GM12801 (cell line): ENCODE results near the gene P3H3.

Experiments
- TF ChIP-seq, protein P1 (sequence below): IDR thresholded peaks from one replicate; pipeline ENCODE4 v1.5.1; 2011; ENCODE audit warnings: control low read depth; ENCODE audit not compliant: insufficient read length; ENCODE audit errors: extremely low read depth

Gene P3H3

DNA sequence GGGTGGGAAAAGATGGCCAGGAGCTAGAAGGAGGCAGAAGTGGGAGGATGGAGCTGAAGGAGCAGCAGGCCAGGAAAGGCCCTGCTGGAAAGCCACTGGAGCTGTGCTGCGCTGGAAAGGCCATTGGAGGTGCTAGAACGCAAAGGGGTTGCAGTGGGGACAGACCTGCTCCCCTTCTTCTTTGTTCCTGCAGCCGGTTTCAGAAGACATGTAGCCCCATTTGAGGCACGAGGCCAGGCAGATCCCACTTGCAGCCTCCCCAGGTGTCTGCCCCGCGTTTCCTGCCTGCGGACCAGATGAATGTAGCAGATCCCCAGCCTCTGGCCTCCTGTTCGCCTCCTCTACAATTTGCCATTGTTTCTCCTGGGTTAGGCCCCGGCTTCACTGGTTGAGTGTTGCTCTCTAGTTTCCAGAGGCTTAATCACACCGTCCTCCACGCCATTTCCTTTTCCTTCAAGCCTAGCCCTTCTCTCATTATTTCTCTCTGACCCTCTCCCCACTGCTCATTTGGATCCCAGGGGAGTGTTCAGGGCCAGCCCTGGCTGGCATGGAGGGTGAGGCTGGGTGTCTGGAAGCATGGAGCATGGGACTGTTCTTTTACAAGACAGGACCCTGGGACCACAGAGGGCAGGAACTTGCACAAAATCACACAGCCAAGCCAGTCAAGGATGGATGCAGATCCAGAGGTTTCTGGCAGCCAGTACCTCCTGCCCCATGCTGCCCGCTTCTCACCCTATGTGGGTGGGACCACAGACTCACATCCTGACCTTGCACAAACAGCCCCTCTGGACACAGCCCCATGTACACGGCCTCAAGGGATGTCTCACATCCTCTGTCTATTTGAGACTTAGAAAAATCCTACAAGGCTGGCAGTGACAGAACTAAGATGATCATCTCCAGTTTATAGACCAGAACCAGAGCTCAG, 8.8 kb upstream of the P3H3 start:
- TF ChIP-seq, protein P1, sequence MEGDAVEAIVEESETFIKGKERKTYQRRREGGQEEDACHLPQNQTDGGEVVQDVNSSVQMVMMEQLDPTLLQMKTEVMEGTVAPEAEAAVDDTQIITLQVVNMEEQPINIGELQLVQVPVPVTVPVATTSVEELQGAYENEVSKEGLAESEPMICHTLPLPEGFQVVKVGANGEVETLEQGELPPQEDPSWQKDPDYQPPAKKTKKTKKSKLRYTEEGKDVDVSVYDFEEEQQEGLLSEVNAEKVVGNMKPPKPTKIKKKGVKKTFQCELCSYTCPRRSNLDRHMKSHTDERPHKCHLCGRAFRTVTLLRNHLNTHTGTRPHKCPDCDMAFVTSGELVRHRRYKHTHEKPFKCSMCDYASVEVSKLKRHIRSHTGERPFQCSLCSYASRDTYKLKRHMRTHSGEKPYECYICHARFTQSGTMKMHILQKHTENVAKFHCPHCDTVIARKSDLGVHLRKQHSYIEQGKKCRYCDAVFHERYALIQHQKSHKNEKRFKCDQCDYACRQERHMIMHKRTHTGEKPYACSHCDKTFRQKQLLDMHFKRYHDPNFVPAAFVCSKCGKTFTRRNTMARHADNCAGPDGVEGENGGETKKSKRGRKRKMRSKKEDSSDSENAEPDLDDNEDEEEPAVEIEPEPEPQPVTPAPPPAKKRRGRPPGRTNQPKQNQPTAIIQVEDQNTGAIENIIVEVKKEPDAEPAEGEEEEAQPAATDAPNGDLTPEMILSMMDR: no peak

DNA sequence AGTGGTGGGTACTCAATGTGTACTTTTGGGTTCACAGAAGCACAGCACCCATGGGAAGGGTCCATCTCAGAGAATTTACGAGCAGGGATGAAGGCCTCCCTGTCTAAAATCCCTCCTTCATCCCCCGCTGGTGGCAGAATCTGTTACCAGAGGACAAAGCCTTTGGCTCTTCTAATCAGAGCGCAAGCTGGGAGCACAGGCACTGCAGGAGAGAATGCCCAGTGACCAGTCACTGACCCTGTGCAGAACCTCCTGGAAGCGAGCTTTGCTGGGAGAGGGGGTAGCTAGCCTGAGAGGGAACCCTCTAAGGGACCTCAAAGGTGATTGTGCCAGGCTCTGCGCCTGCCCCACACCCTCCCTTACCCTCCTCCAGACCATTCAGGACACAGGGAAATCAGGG, 8.0 kb upstream of the P3H3 start:
- TF ChIP-seq, protein P1: no peak

DNA sequence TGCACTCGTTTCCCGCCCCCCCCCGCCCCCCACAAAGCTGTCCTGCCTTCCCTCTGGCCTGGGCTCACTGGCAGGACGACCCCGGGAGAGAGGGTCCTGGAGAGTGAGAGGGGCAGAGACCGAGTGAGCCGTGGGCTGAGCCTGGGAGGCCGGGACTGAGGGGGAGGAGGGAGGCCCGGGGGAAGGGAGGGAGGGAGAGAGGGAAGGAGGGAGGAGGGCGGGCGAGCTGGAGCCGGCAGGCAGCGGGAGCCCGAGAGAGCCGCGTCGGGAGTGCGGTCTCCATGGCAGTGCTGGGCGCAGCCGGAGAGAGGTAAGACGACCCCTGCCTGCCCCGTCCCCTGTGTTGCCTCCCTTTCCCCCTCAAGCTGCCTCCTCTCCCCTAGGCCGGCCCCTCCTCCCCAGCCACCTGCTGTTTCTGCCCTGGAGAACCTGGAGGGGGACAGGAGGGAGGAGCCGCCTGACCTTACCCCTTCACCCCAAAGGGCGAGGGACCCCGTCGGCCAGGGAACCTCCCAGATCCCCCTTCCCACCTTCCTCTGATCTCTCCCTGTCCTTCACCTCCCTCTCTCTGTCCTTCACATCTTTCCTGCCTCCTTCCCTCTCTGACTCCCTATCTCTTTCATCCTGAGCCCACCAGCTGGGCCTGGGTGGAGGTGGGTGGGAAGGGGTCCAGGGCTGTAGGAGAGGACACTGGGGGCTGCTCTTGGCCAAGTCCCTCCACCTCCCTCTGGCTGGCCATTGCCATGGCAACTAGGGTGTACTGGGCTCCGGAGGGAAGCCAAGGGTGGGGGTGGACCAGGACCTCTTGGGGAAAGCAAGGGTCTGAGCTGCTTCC, 6.4 kb upstream of the P3H3 start, which contains the start of gene GPR162:
Gene GPR162, plus strand, starts transcription at position 231 of the 835 bp plus-strand sequence. CDS start 2,078 bp downstream, outside the sequence.
- TF ChIP-seq, protein P1: no peak

DNA sequence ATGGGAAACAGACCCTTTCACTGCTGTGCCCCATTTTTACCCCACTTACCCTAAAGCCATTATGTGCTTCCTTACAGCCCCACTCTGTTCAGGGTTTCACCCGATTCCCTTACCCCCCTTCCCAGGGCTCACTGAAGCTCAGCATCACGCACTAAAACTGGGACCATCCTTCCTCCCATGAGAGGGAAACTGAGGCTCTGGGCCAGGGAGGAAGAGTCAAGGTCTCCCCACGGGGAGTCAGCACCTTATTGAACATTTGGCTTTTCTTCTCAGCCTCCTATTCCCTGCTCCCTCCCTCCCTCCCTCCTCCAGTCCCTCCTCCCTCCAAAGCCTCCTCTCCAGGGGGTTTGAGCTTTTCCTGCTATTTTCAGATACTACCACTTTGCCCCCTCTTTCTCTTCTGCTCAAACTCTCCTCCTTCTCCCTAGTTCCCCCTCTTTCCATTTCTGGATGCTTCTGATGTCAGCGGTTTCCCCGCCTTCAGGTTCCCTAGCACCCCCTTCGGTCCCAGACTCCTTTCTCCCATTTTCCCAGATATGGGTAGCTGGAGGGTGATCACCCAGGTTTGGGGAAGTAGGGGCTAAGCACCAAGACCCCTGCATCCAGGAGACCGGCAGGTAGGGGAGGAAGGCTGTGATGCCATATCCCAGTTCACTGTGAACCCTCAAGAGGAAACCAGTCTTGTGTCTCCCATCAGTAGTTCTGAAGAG, 5.6 kb upstream of the P3H3 start:
- TF ChIP-seq, protein P1: no peak

DNA sequence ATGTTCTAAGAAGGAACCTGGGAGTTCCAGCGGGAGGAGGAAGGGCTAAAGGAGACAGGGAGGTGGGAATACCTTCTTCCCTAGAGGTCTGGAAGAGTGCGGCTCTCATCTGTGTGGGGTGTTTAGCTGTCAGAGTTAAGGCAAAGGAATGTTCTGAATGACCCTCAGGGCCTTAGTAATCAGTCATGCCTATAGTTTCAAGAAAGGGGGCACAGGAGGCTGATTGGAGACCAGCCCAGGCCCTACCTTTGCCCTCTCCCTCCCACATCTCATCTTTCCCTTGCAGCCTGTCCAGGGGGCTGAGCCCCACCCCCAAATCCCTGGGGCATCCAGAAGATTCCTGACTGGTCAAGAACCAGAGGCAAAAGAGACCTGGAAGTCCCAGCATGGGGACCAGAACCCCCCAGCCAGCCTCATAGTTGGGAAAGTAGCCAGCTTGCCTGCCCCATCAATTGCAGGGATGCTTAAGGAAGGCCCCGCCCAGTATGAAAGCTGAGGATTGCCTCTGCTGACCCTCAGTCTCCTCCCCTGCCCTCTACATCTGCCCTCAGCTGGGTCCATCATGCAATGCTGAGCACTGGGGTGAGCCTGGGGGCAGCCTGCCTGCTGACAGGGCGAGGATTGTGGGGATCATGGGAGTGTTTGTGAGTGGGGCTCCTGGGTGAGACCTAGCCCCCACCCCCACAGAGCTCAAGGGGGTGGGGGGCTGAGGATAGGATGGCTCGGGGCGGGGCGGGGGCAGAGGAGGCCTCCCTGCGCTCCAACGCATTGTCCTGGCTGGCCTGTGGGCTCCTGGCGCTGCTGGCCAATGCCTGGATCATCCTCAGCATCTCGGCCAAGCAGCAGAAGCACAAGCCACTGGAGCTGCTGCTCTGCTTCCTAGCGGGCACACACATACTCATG, 4.8 kb upstream of the P3H3 start:
- TF ChIP-seq, protein P1: no peak

DNA sequence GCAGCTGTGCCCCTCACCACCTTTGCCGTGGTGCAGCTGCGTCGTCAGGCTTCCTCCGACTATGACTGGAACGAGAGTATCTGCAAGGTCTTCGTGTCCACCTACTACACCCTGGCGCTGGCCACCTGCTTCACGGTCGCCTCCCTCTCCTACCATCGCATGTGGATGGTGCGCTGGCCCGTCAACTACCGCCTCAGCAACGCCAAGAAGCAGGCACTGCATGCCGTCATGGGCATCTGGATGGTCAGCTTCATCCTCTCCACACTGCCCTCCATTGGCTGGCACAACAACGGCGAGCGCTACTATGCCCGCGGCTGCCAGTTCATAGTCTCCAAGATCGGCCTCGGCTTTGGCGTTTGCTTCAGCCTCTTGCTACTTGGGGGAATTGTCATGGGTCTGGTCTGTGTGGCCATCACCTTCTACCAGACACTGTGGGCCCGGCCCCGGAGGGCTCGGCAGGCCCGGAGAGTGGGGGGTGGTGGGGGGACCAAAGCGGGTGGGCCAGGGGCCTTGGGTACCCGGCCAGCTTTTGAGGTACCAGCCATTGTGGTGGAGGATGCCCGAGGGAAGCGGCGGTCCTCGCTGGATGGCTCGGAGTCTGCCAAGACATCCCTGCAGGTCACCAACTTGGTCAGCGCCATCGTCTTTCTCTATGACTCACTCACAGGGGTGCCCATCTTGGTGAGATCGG, 4.0 kb upstream of the P3H3 start:
- TF ChIP-seq, protein P1: no peak
